Prostate gland (tissue), 2 donors: ENCODE data around the gene TSHZ2.

ENCODE experiments used
- CTCF ChIP-seq, 4 experiments: fragments of 200-600 bp in 2 of 4; fragments of 450-650 bp in 2 of 4; sonication (generic) in 2 of 4; IDR thresholded peaks; 1 replicate in 3 of 4; 2 replicates in 1 of 4; pipeline ENCODE4 v1.5.1; 2016 to 2019; ENCODE audit warnings: antibody characterized with exemption in 4 of 4, mild to moderate bottlenecking in 2 of 4, moderate library complexity in 2 of 4
- POLR2A ChIP-seq: fragments of 450-650 bp; IDR thresholded peaks from one replicate; pipeline ENCODE4 v1.6.1; 2016; ENCODE audit warnings: antibody characterized with exemption, mild to moderate bottlenecking
- POLR2AphosphoS5 ChIP-seq: sonication (generic); formaldehyde crosslinking; IDR thresholded peaks from one replicate; pipeline ENCODE4 v1.6.1; 2017; ENCODE audit warnings: antibody characterized with exemption

DNA sequence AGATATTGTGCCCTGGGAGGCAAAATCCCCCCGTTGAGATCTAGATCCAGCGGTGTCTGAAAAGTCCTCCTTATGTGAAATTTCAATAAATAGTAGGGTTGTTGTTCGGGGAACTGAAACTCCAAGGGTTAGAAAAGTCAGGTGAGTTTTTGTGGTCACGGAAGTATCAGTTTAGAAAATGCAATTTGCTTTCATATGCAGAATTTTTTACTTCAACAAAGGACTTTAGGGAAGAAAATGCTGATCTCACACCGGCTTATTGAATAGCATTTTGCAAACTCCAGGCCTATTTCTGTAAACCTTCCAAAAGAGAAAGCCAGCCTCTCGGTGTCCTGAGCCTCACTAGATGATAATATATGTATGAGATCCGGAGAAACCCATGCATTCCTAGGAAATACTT, 254.7 kb downstream of the TSHZ2 start:
- TF ChIP-seq POLR2A (no peak), CTCF (IDR thresholded peaks at IDR 0.05) (no peak), POLR2AphosphoS5 (no peak)
